ENCODE measurements around the gene CES4A. TPM values are rescaled to one million over a fixed set of nuclear protein-coding genes. Genes with fewer than 3 reads are reported as not detected.
"Not testable (repeated sequence)": the region's sequence is repeated elsewhere in the genome, so short reads cannot be mapped to it uniquely, and the experiment has no call there.

CES4A gene
- total RNA-seq, 1 experiment from 2014 or later: 1.9 TPM

- Histone ChIP-seq H3K79me2 (ENCODE audit: insufficient read depth, low read length) (no peaks in the 10 kb centered on the region), H4K91ac (ENCODE audit: insufficient read length, low read depth, low read length) (no peak overlapping the region), H3K23ac (ENCODE audit: insufficient read length, low read depth, low read length) (no peak overlapping the region), H3K18ac (ENCODE audit: insufficient read length, low read depth, low read length) (no peak overlapping the region), H2BK12ac (ENCODE audit: insufficient read length, low read depth, low read length) (no peak overlapping the region), H3K79me1 (ENCODE audit: insufficient read depth, low read depth, low read length, poor library complexity, severe bottlenecking) (no peaks in the 10 kb centered on the region), H2BK15ac (ENCODE audit: low read depth, low read length) (no peak overlapping the region), H4K8ac (replicated peaks; ENCODE audit: insufficient read length, low read depth, low read length) (no peak overlapping the region), H4K20me1 (ENCODE audit: control insufficient read depth, insufficient read depth, insufficient read length) (no peaks in the 10 kb centered on the region), H2AFZ (ENCODE audit: low read length) (no peak overlapping the region), H3K23me2 (ENCODE audit: insufficient read length, low read depth, low read length, poor library complexity, severe bottlenecking) (no peaks in the 10 kb centered on the region), H3T11ph (ENCODE audit: low read length) (no peak overlapping the region), H2AK5ac (ENCODE audit: insufficient read length, low read length) (no peak overlapping the region), H2BK20ac (ENCODE audit: low read depth, low read length, poor library complexity, severe bottlenecking) (no peak overlapping the region), H3K9me3 (ENCODE audit: control insufficient read depth, low read depth, low read length) (no peaks in the 10 kb centered on the region), H3K4me2 (ENCODE audit: insufficient read depth, insufficient read length, low read length) (no peak overlapping the region), H2BK120ac (ENCODE audit: low read depth, low read length, poor library complexity, severe bottlenecking) (no peak overlapping the region), H3K4me1 (ENCODE audit: insufficient read depth, low read length) (no peaks in the 10 kb centered on the region), H3K27ac (ENCODE audit: insufficient read length, low read depth, low read length) (no peak overlapping the region), H3K9ac (ENCODE audit: extremely low read depth, insufficient read length, low read length) (no peak overlapping the region), H3K56ac (ENCODE audit: insufficient read length, low read depth, low read length) (no peak overlapping the region), H4K5ac (ENCODE audit: insufficient read length, low read depth, low read length) (no peak overlapping the region), H3K4ac (ENCODE audit: low read depth, low read length) (no peak overlapping the region), H2BK5ac (ENCODE audit: insufficient read length, low read length) (no peak overlapping the region), H3K14ac (ENCODE audit: insufficient read depth, low read length) (no peak overlapping the region), H3K27me3 (ENCODE audit: insufficient read depth, low read length) (peaks cover 6% of the 10 kb centered on the region; the same call in 1 of the 2 replicates)
- Mint-ChIP-seq H3K4me1 (peaks cover 9% of the 10 kb centered on the region in 2 experiments), H3K27ac (no peak overlapping the region), H3K4me3 (no peak overlapping the region), H3K36me3 (ENCODE audit: insufficient read depth in 1 of 3, low read depth in 3 of 3) (peaks cover 0 to 8% (median 6%) of the 10 kb centered on the region in 3 experiments; a peak in 4 of 7 replicates), H3K27me3 (ENCODE audit: low read depth) (peaks cover 14% of the 10 kb centered on the region), H3K9me3 (peaks cover 6 to 8% of the 10 kb centered on the region in 2 experiments; a peak in 3 of 5 replicates)
- peak; percentile 75 for DNase-seq
- WGBS (ENCODE audit: extremely low coverage, insufficient read length, low lambda C conversion rate): no CpG with 5 or more reads among the region's 8 CpGs
- peak; percentile 87 for TF ChIP-seq CTCF (conservative IDR thresholded peaks at IDR 0.05)
Observed at GRCh38 chr16:66954097-66954659, 34.2 kb upstream of the CES4A start.

- not testable (repeated sequence) for H3K23me2 ChIP-seq (ENCODE audit: insufficient read length, low read depth, low read length, poor library complexity, severe bottlenecking); H3K36me3 Mint-ChIP-seq (ENCODE audit: insufficient read depth in 1 of 3, low read depth in 3 of 3); H3K4ac ChIP-seq (ENCODE audit: low read depth, low read length); H2BK120ac ChIP-seq (ENCODE audit: low read depth, low read length, poor library complexity, severe bottlenecking); H3K23ac ChIP-seq (ENCODE audit: insufficient read length, low read depth, low read length); H3K4me2 ChIP-seq (ENCODE audit: insufficient read depth, insufficient read length, low read length); H3K9ac ChIP-seq (ENCODE audit: extremely low read depth, insufficient read length, low read length); H3K4me1 ChIP-seq (ENCODE audit: insufficient read depth, low read length); H3K56ac ChIP-seq (ENCODE audit: insufficient read length, low read depth, low read length); H2AFZ ChIP-seq (ENCODE audit: low read length); H4K91ac ChIP-seq (ENCODE audit: insufficient read length, low read depth, low read length); DNase-seq; H3K27ac Mint-ChIP-seq; H3K9me3 Mint-ChIP-seq; H2AK5ac ChIP-seq (ENCODE audit: insufficient read length, low read length); H3K79me1 ChIP-seq (ENCODE audit: insufficient read depth, low read depth, low read length, poor library complexity, severe bottlenecking); H4K20me1 ChIP-seq (ENCODE audit: control insufficient read depth, insufficient read depth, insufficient read length); H2BK5ac ChIP-seq (ENCODE audit: insufficient read length, low read length); H2BK20ac ChIP-seq (ENCODE audit: low read depth, low read length, poor library complexity, severe bottlenecking); H4K5ac ChIP-seq (ENCODE audit: insufficient read length, low read depth, low read length); H3K79me2 ChIP-seq (ENCODE audit: insufficient read depth, low read length); H3K4me3 Mint-ChIP-seq; H2BK12ac ChIP-seq (ENCODE audit: insufficient read length, low read depth, low read length); H3K18ac ChIP-seq (ENCODE audit: insufficient read length, low read depth, low read length); H3K27me3 ChIP-seq (ENCODE audit: insufficient read depth, low read length); H2BK15ac ChIP-seq (ENCODE audit: low read depth, low read length); H3K27ac ChIP-seq (ENCODE audit: insufficient read length, low read depth, low read length); H3T11ph ChIP-seq (ENCODE audit: low read length); H3K9me3 ChIP-seq (ENCODE audit: control insufficient read depth, low read depth, low read length); H4K8ac ChIP-seq (replicated peaks; ENCODE audit: insufficient read length, low read depth, low read length); H3K14ac ChIP-seq (ENCODE audit: insufficient read depth, low read length)
- peaks cover 18% of the 10 kb centered on the region for H3K27me3 Mint-ChIP-seq (ENCODE audit: low read depth)
- peaks cover 9 to 12% of the 10 kb centered on the region in 2 experiments for H3K4me1 Mint-ChIP-seq
- no CpG with 5 or more reads among the region's 17 CpGs for WGBS (ENCODE audit: extremely low coverage, insufficient read length, low lambda C conversion rate)
Observed at GRCh38 chr16:66955363-66956153, 32.8 kb upstream of the CES4A start.

Data from H9 (cell line).